Panc1 (cell line): ENCODE data around the gene CLIP1. TPM values are rescaled to one million over a fixed set of nuclear protein-coding genes. Genes with fewer than 3 reads are reported as not detected.
"Not testable (repeated sequence)": the region's sequence is repeated elsewhere in the genome, so short reads cannot be mapped to it uniquely, and the experiment has no call there.

Source experiments
- ATAC-seq: fragments of 200-7000 bp; cut with Tn5 transposase; 2 replicates; pipeline ENCODE4 v1.9.1; 2020; ENCODE audit warnings: mild to moderate bottlenecking, moderate library complexity
- Bru-seq: library from RNA; stranded (reverse); fragments of 400-500 nt; gene quantifications from one replicate; lab custom pipeline; 2021; lab: Mats Ljungman, UMichigan
- BruChase-seq, 2 experiments: library from RNA; stranded (reverse); fragments of 400-500 nt; gene quantifications; one replicate each; lab custom pipeline; 2021; lab: Mats Ljungman, UMichigan
- BruUV-seq: library from RNA; stranded (reverse); fragments of 400-500 nt; replicated peaks from 2 replicates; lab custom pipeline; 2021; lab: Mats Ljungman, UMichigan
- CTCF ChIA-PET: fragments of 300-600 bp; sonication (Branson Sonifier 250); formaldehyde crosslinking; loops from one replicate; lab custom pipeline; 2022; ENCODE audit warnings: antibody characterized with exemption; lab: Charles Lee
- POLR2A ChIA-PET: fragments of 300-600 bp; sonication (Branson Sonifier 250); formaldehyde crosslinking; loops from one replicate; lab custom pipeline; 2022; ENCODE audit warnings: antibody characterized with exemption; lab: Charles Lee
- DNase-seq: peaks from one replicate; pipeline ENCODE4 v3.0.0-alpha.2; 2010; ENCODE audit warnings: low read depth, low spot score
- H3K27ac ChIP-seq: 2 replicates; pipeline ENCODE4 v1.5.1; 2011; ENCODE audit warnings: mild to moderate bottlenecking, low read length, inconsistent platforms
- H3K27me3 ChIP-seq: fragments of 200-500 bp; sonication (Bioruptor generic); 2 replicates; pipeline ENCODE4 v1.6.0; 2014; ENCODE audit warnings: low read length, inconsistent platforms; ENCODE audit not compliant: control insufficient read depth, insufficient read depth
- H3K36me3 ChIP-seq: fragments of 200-500 bp; sonication (Bioruptor generic); 2 replicates; pipeline ENCODE4 v1.5.1; 2014; ENCODE audit warnings: inconsistent platforms, mild to moderate bottlenecking, low read length, moderate library complexity; ENCODE audit not compliant: control insufficient read depth, insufficient read depth
- H3K4me1 ChIP-seq: 2 replicates; pipeline ENCODE4 v1.5.1; 2011; ENCODE audit warnings: inconsistent platforms, mild to moderate bottlenecking, low read length, moderate library complexity; ENCODE audit not compliant: control insufficient read depth, insufficient read depth
- H3K4me3 ChIP-seq, 2 experiments: 2 replicates each; pipeline ENCODE4 v1.5.1; 2011 to 2012; ENCODE audit warnings: low read depth in 2 of 2, low read length in 2 of 2, mild to moderate bottlenecking in 2 of 2, inconsistent platforms in 1 of 2, moderate library complexity in 1 of 2
- H3K9me3 ChIP-seq: fragments of 200-500 bp; sonication (Bioruptor generic); 2 replicates; pipeline ENCODE4 v1.5.1; 2014; ENCODE audit warnings: low read depth, mild to moderate bottlenecking, inconsistent platforms, low read length, moderate library complexity; ENCODE audit not compliant: control insufficient read depth, insufficient read depth
- CTCF ChIP-seq: fragments of 450-650 bp; IDR thresholded peaks from 2 replicates; pipeline ENCODE4 v1.5.1; 2017; ENCODE audit warnings: mild to moderate bottlenecking
- POLR2AphosphoS5 ChIP-seq: IDR thresholded peaks from 2 replicates; pipeline ENCODE4 v1.6.1; 2012; ENCODE audit warnings: mild to moderate bottlenecking, low read depth, low read length, moderate library complexity
- REST ChIP-seq, 2 experiments: IDR thresholded peaks; 2 replicates each; pipeline ENCODE4 v1.6.1; 2011 to 2012; ENCODE audit warnings: low read depth in 2 of 2, control low read depth in 1 of 2, low read length in 1 of 2, mild to moderate bottlenecking in 1 of 2, moderate library complexity in 1 of 2; ENCODE audit not compliant: insufficient read depth in 1 of 2
- SIN3A ChIP-seq: IDR thresholded peaks from 2 replicates; pipeline ENCODE4 v1.6.1; 2012; ENCODE audit warnings: low read depth, mild to moderate bottlenecking, low read length, moderate library complexity, borderline replicate concordance; ENCODE audit not compliant: insufficient read depth
- in situ Hi-C: cut with HindIII; loops from 2 replicates; pipeline ENCODE4 v1.10.0; 2016; ENCODE audit warnings: low sequenced_read_pairs, low pct_unique_long_range_greater_than_20kb
- intact Hi-C: fragments of 100-400 bp; cut with micrococcal nuclease; formaldehyde crosslinking; loops from one replicate; pipeline ENCODE4 v1.10.0; 2022; ENCODE audit not compliant: unreplicated experiment
- long read RNA-seq: library from polyadenylated mRNA; unstranded; transcript quantifications from one replicate; pipeline ENCODE4 v2.0.0, GENCODE V29; 2021; ENCODE audit not compliant: unreplicated experiment
- polyA plus RNA-seq: library from polyadenylated mRNA; unstranded; fragments of >200 nt; gene quantifications from one replicate; pipeline ENCODE4 v1.2.1, GENCODE V29; 2012; ENCODE audit warnings: missing spikeins; ENCODE audit not compliant: insufficient read length
- total RNA-seq: library from RNA; stranded (reverse); gene quantifications from one replicate; pipeline ENCODE4 v1.2.1, GENCODE V29; 2021; ENCODE audit not compliant: unreplicated experiment

The CLIP1 gene
- total RNA-seq (117 TPM), Bru-seq, nascent RNA (percentile 89 among the genes with signal in this experiment), BruChase-seq, experiment 1, labeled RNA remaining after a 2-hour chase (percentile 86 among the genes with signal in this experiment), BruChase-seq, experiment 2, labeled RNA remaining after a 6-hour chase (percentile 92 among the genes with signal in this experiment)
- 52.1 TPM for polyA plus RNA-seq
- long read RNA-seq, full-length matches to known transcripts, result 23 of 222 reads
- long read RNA-seq, partial matches to known transcripts, result 165 of 222 reads
- long read RNA-seq, other reads (novel, unspliced or antisense), result 34 of 222 reads

- Histone ChIP-seq H3K9me3 (no peaks in the 10 kb centered on the region), H3K27ac (peak within 1 kb of the TSS; percentile 99), H3K36me3 (no peaks in the 10 kb centered on the region; the same call in 1 of the 2 replicates), H3K4me3 (peak within 1 kb of the TSS; percentile 78 to 87), H3K4me1 (peaks cover 37% of the 10 kb centered on the region), H3K27me3 (no peaks in the 10 kb centered on the region)
- CTCF ChIA-PET, result interaction anchor here (0.8 to 1.0 kb wide), 2 partner anchors 19 to 22 kb away, joined by 3 to 5 read pairs; no protein-coding TSS in a partner anchor
- BruUV-seq, result no TSS peak
- POLR2A ChIA-PET, result no interaction called here
- ATAC-seq (peak; percentile 84), DNase-seq (no peak)
- TF ChIP-seq SIN3A, result peak; percentile 7; the same call in 1 of the 2 replicates
- peak; percentile 12; the same call in 1 of the 2 replicates for TF ChIP-seq POLR2AphosphoS5
- no peak for TF ChIP-seq REST (IDR thresholded peaks at IDR 0.05; ENCODE audit: insufficient read depth in 1 of 2, low read depth in 2 of 2, low read length in 1 of 2)
- intact Hi-C loops, result no loop called here
- in situ Hi-C loops, result no loop called here
Observed at GRCh38 chr12:122421821-122422729, at the start of gene CLIP1. Gene CLIP1 (minus strand): TSS chr12:122422669. CDS start chr12:122380452, 42,217 bp downstream.

- no peak for TF ChIP-seq POLR2AphosphoS5
- TF ChIP-seq CTCF, result peak; percentile 80; the same call in 1 of the 2 replicates
- in situ Hi-C loops, result no loop called here
- intact Hi-C loops, result loop anchor here (1.0 kb wide), 1 partner anchor 72 kb away; no protein-coding TSS in a partner anchor
Observed at GRCh38 chr12:122471324-122472226, 49.1 kb upstream of the CLIP1 start.

GRCh38 chr12:122470576-122470975 is 48.1 kb upstream of the CLIP1 start:
- H3K27me3 ChIP-seq, intact Hi-C loops, H3K4me1 ChIP-seq, BruUV-seq, H3K27ac ChIP-seq, in situ Hi-C loops, H3K9me3 ChIP-seq, DNase-seq, ATAC-seq, H3K4me3 ChIP-seq, H3K36me3 ChIP-seq: not testable (repeated sequence)
- ChIA-PET CTCF (interaction anchor here (0.7 to 1.5 kb wide), 4 partner anchors 9 to 135 kb away, joined by 3 to 7 read pairs (median 5); no protein-coding TSS in a partner anchor), POLR2A (interaction anchor here (0.7 kb wide), 1 partner anchor 46 kb away, joined by 9 read pairs; no protein-coding TSS in a partner anchor)

More at GRCh38 chr12:122471324-122472226, 49.1 kb upstream of the CLIP1 start:
- Histone ChIP-seq H3K36me3 (peaks cover 9% of the 10 kb centered on the region; the same call in 1 of the 2 replicates), H3K9me3 (no peaks in the 10 kb centered on the region), H3K27ac (peak overlapping the region; percentile 60; the same call in 1 of the 2 replicates), H3K4me1 (peaks cover 6% of the 10 kb centered on the region; the same call in 1 of the 2 replicates), H3K4me3 (no peak overlapping the region), H3K27me3 (no peaks in the 10 kb centered on the region)
- POLR2A ChIA-PET, result interaction anchor here (0.6 kb wide), 2 partner anchors 103 to 132 kb away, joined by 3 to 4 read pairs; no protein-coding TSS in a partner anchor
- peak; percentile 71 for ATAC-seq
- CTCF ChIA-PET, result interaction anchor here (0.6 to 1.5 kb wide), 11 partner anchors 8 to 1224 kb away, joined by 3 to 19 read pairs (median 3); no protein-coding TSS in a partner anchor
- no TSS peak for BruUV-seq
- no peak for DNase-seq

- CTCF ChIA-PET, H3K4me3 ChIP-seq, BruUV-seq, DNase-seq, in situ Hi-C loops, H3K36me3 ChIP-seq, H3K9me3 ChIP-seq, H3K27me3 ChIP-seq, intact Hi-C loops, H3K27ac ChIP-seq, H3K4me1 ChIP-seq: not testable (repeated sequence)
- peak; percentile 33; the same call in 1 of the 2 replicates for ATAC-seq
- POLR2A ChIA-PET, result interaction anchor here (0.7 kb wide), 1 partner anchor 45 kb away, joined by 9 read pairs; no protein-coding TSS in a partner anchor
Observed at GRCh38 chr12:122469856-122470255, 47.4 kb upstream of the CLIP1 start.
